AG09309 (cell line): Measurements from ENCODE around the gene KLHL6.
A peak's percentile ranks its signal among the peaks of the same experiment; 100 is the strongest.
"Not testable (repeated sequence)": the region's sequence is repeated elsewhere in the genome, so short reads cannot be mapped to it uniquely, and the experiment has no call there.

Experiments used
- DNase-seq: peaks from one replicate; pipeline ENCODE4 v3.0.0-alpha.2; 2010; ENCODE audit warnings: low read depth
- H3K4me3 ChIP-seq: 2 replicates; pipeline ENCODE4 v1.5.1; 2011; ENCODE audit warnings: mild to moderate bottlenecking, low read depth, low read length, moderate library complexity; ENCODE audit not compliant: control insufficient read depth
- CTCF ChIP-seq: IDR thresholded peaks from 2 replicates; pipeline ENCODE4 v1.5.1; 2011; ENCODE audit warnings: mild to moderate bottlenecking, low read depth, low read length, inconsistent platforms; ENCODE audit not compliant: insufficient read depth, control insufficient read depth; ENCODE audit errors: missing control alignments

Gene KLHL6

GRCh38 chr3:183579967-183580900 is 24.7 kb upstream of the KLHL6 start:
- peak; percentile 7 for DNase-seq
- H3K4me3 ChIP-seq = peak overlapping the region; percentile 19
- TF ChIP-seq CTCF = no peak

- TF ChIP-seq CTCF = no peak
- no peak overlapping the region for H3K4me3 ChIP-seq
- DNase-seq = no peak
Measured at GRCh38 chr3:183578179-183578578, 22.7 kb upstream of the KLHL6 start.

GRCh38 chr3:183577346-183577745 is 21.8 kb upstream of the KLHL6 start:
- no peak for DNase-seq
- TF ChIP-seq CTCF = no peak
- no peak overlapping the region for H3K4me3 ChIP-seq

GRCh38 chr3:183576487-183577107 is 21.1 kb upstream of the KLHL6 start:
- no peak overlapping the region for H3K4me3 ChIP-seq
- TF ChIP-seq CTCF = no peak
- DNase-seq = no peak

- DNase-seq = no peak
- TF ChIP-seq CTCF = no peak
- H3K4me3 ChIP-seq = no peak overlapping the region
Measured at GRCh38 chr3:183572935-183573334, 17.4 kb upstream of the KLHL6 start.

- not testable (repeated sequence) for H3K4me3 ChIP-seq, DNase-seq
Measured at GRCh38 chr3:183570191-183570590, 14.7 kb upstream of the KLHL6 start.

- no peak overlapping the region for H3K4me3 ChIP-seq
- no peak for DNase-seq
- TF ChIP-seq CTCF = no peak
Measured at GRCh38 chr3:183566880-183567279, 11.4 kb upstream of the KLHL6 start.
